CD8-positive, alpha-beta memory T cell (primary cell): ENCODE measurements around the gene TCF4. TPM values are rescaled to one million over a fixed set of nuclear protein-coding genes. Genes with fewer than 3 reads are reported as not detected.

Source experiments
- CTCF ChIA-PET: fragments of 350-600 bp; sonication (Branson Sonifier 250); formaldehyde crosslinking; loops from one replicate; lab custom pipeline; 2021; ENCODE audit warnings: antibody characterized with exemption; lab: Charles Lee
- POLR2A ChIA-PET: fragments of 350-600 bp; sonication (Branson Sonifier 250); formaldehyde crosslinking; loops from one replicate; lab custom pipeline; 2021; ENCODE audit warnings: antibody characterized with exemption; lab: Charles Lee
- DNase-seq, 5 donors: peaks; one replicate each; pipeline versions ENCODE4 v3.0.0 to v3.0.0-alpha.2; 2020 to 2022; ENCODE audit warnings: mixed read lengths in 1 of 5
- H3K27ac ChIP-seq: one replicate; pipeline ENCODE4 v1.7.0; 2013; ENCODE audit warnings: low read depth, mild to moderate bottlenecking, low read length, moderate library complexity
- H3K27me3 ChIP-seq: 2 replicates; pipeline ENCODE4 v1.7.0; 2013; ENCODE audit warnings: low read length, mild to moderate bottlenecking; ENCODE audit not compliant: insufficient read depth, poor library complexity, severe bottlenecking
- H3K36me3 ChIP-seq: 2 replicates; pipeline ENCODE4 v1.7.0; 2013; ENCODE audit warnings: mild to moderate bottlenecking, low read length, moderate library complexity; ENCODE audit not compliant: insufficient read depth
- H3K4me1 ChIP-seq: 2 replicates; pipeline ENCODE4 v1.7.0; 2013; ENCODE audit warnings: mild to moderate bottlenecking, low read length, moderate library complexity; ENCODE audit not compliant: insufficient read depth
- H3K4me3 ChIP-seq: 2 replicates; pipeline ENCODE4 v1.7.0; 2013; ENCODE audit warnings: mild to moderate bottlenecking, low read length
- H3K9me3 ChIP-seq: 2 replicates; pipeline ENCODE4 v1.7.0; 2013; ENCODE audit warnings: mild to moderate bottlenecking, low read length
- H3K27ac Mint-ChIP-seq, 8 donors: one replicate each; pipeline ENCODE4 v1.8.0; 2020 to 2021; ENCODE audit warnings: mixed read lengths in 8 of 8, mild to moderate bottlenecking in 6 of 8, inconsistent platforms in 3 of 8, moderate library complexity in 3 of 8
- H3K27me3 Mint-ChIP-seq, 2 donors: one replicate each; pipeline ENCODE4 v1.8.0; 2020 to 2021; ENCODE audit warnings: mixed read lengths in 2 of 2, mild to moderate bottlenecking in 1 of 2, moderate library complexity in 1 of 2
- H3K36me3 Mint-ChIP-seq, 3 donors: one replicate each; pipeline ENCODE4 v1.8.0; 2020 to 2021; ENCODE audit warnings: mixed read lengths in 3 of 3, inconsistent platforms in 1 of 3, mild to moderate bottlenecking in 1 of 3
- H3K4me1 Mint-ChIP-seq, 3 donors: one replicate each; pipeline ENCODE4 v1.8.0; 2020 to 2021; ENCODE audit warnings: mixed read lengths in 3 of 3, inconsistent platforms in 1 of 3, mild to moderate bottlenecking in 1 of 3
- H3K4me3 Mint-ChIP-seq, 7 donors: one replicate each; pipeline ENCODE4 v1.8.0; 2020 to 2021; ENCODE audit warnings: mixed read lengths in 7 of 7, mild to moderate bottlenecking in 6 of 7, moderate library complexity in 4 of 7, inconsistent platforms in 2 of 7
- H3K9me3 Mint-ChIP-seq, 5 donors: one replicate each; pipeline ENCODE4 v1.8.0; 2020 to 2022; ENCODE audit warnings: mixed read lengths in 5 of 5, mild to moderate bottlenecking in 3 of 5, moderate library complexity in 2 of 5, inconsistent platforms in 1 of 5
- polyA plus RNA-seq: library from polyadenylated mRNA; unstranded; fragments of 300-500 nt; fragmentation: Illumina TruSeq; gene quantifications from one replicate; pipeline ENCODE4 v1.2.3, GENCODE V29; 2021
- total RNA-seq, 2 experiments: library from RNA; stranded (reverse); gene quantifications; one replicate each; pipeline ENCODE4 v1.2.3, GENCODE V29; 2021

The TCF4 gene
- total and polyA plus RNA-seq, 3 experiments from 2014 or later = 0.18 to 0.62 (median 0.47) TPM

DNA sequence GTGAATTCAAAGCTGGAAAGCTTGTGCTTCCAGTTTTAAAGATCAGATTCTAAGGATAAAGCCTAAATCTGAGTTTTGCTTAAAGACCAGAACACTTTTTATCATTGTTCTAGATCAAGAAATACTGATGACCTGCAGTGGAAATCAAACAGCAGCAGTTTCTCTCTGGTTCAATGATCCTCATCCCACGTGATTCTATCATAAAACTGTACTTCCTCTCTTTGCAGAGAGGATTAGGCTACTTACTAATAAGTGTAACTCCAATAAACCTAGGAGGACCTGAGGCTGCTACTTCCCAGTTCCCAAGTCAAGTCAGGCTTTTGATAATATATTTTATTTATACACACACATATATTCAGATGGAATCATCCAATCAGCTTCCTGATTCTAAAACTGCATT is 81.9 kb downstream of the TCF4 start:
- H3K36me3 Mint-ChIP-seq = no peaks in the 10 kb centered on the region
- H3K27ac ChIP-seq = no peak overlapping the region
- H3K4me1 ChIP-seq = no peaks in the 10 kb centered on the region
- no peaks in the 10 kb centered on the region for H3K4me1 Mint-ChIP-seq
- DNase-seq = no peak
- no peaks in the 10 kb centered on the region for H3K27me3 ChIP-seq
- peak overlapping the region in 1 of 8 donors; percentile 44 for H3K27ac Mint-ChIP-seq
- H3K4me3 ChIP-seq = no peak overlapping the region
- no peaks in the 10 kb centered on the region for H3K27me3 Mint-ChIP-seq
- no peaks in the 10 kb centered on the region for H3K9me3 ChIP-seq
- CTCF ChIA-PET = no interaction called here
- POLR2A ChIA-PET = no interaction called here
- peaks cover 0 to 7% (median 0%) of the 10 kb centered on the region in 5 donors for H3K9me3 Mint-ChIP-seq
- H3K36me3 ChIP-seq = no peaks in the 10 kb centered on the region
- no peak overlapping the region for H3K4me3 Mint-ChIP-seq

DNA sequence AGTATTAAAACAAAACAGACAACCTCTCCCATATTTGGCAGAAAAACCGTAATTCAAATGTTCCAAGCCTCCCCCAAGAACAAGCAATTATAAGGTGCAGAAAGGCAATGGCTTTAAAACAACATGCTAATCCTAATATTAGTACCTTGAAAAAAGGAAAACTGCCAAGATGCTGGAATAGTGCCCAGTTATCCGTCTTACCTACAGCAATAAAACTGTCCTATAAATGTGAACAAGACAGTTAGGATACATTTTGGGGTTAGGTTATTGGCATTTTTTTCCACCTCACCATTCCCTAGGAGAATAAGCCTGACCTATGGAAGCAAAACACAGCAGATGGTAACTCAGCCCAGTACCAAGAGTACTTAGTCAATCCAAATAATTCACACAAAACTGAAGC is 83.2 kb downstream of the TCF4 start:
- POLR2A ChIA-PET = no interaction called here
- CTCF ChIA-PET = no interaction called here
- no peaks in the 10 kb centered on the region for H3K27me3 ChIP-seq

DNA sequence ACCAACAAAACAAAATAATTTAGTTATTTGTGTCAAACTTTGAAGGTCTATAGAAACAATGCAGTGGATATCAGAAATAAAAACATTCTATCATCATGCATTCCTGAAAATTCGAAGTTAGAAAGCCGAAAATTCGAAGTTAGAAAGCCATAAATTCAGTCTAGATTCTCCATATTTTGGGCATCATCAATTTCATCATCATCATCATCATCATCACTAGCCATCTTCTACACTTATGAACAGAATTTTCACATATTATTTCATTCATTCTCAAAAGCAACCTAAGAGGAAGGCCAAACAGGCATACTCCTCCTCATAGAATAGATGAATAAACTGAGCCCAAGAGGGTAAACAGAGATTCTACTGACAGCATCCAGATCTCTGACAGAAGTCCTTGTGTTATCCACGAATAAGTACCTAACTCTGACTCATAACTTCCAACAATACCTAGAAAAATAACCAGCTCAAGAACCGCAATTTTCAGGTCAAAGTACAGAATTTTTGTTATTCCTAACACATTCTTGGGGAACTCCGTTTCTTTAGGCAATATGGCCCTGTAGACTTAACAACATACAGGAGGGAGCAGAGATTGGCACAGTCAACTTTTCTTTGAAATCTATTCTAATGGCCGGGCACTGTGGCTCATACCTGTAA is 84.7 kb downstream of the TCF4 start:
- Mint-ChIP-seq H3K4me1 (no peaks in the 10 kb centered on the region), H3K27ac (no peak overlapping the region), H3K9me3 (peaks cover 0 to 5% (median 0%) of the 10 kb centered on the region in 5 donors), H3K36me3 (no peaks in the 10 kb centered on the region), H3K4me3 (no peak overlapping the region), H3K27me3 (no peaks in the 10 kb centered on the region)
- ChIA-PET CTCF (no interaction called here), POLR2A (no interaction called here)
- Histone ChIP-seq H3K4me3 (no peak overlapping the region), H3K36me3 (no peaks in the 10 kb centered on the region), H3K9me3 (no peaks in the 10 kb centered on the region), H3K4me1 (no peaks in the 10 kb centered on the region), H3K27ac (no peak overlapping the region), H3K27me3 (no peaks in the 10 kb centered on the region)
- DNase-seq = no peak

More for the DNA sequence above, 83.2 kb downstream of the TCF4 start:
- no peak for DNase-seq
- Mint-ChIP-seq H3K4me1 (no peaks in the 10 kb centered on the region), H3K9me3 (peaks cover 0 to 5% (median 0%) of the 10 kb centered on the region in 5 donors), H3K36me3 (no peaks in the 10 kb centered on the region), H3K4me3 (no peak overlapping the region), H3K27ac (no peak overlapping the region), H3K27me3 (no peaks in the 10 kb centered on the region)
- Histone ChIP-seq H3K4me3 (no peak overlapping the region), H3K36me3 (no peaks in the 10 kb centered on the region), H3K4me1 (no peaks in the 10 kb centered on the region), H3K9me3 (no peaks in the 10 kb centered on the region), H3K27ac (no peak overlapping the region)

DNA sequence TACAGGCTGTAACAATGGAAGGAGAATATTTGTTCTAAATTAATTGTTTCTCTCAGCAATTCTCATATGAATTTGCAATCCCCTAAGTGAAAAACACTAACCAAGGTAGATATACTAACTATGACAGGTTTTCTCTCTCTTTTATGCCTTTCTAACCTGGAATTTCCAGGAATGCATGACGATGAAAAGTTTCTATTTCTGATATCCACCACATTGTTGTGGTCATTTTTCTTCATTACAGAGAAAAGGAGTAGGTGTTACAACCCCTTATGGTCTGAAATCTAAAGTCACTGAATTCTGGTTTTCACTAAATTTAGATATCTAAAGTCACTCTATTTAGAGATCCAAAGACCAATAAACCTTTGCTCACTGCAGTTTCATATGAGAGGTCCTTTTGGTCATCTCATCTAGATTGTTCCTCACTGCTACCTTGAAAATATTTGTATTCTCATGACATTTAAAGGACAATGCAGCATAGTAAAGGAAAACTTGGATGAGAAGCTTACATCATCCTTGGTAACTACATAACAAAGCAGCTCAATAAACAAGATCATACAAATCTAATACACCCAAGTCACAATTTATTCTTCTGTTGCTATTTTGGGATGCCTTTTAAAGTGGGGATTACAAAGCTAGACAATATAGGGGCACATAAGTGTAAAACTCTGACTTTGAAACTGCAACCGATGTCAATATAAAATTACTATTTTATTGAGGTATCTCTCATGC is 85.8 kb downstream of the TCF4 start:
- no peaks in the 10 kb centered on the region for H3K36me3 ChIP-seq
- H3K4me1 Mint-ChIP-seq = no peaks in the 10 kb centered on the region
- H3K4me1 ChIP-seq = no peaks in the 10 kb centered on the region
- H3K4me3 ChIP-seq = no peak overlapping the region
- no peaks in the 10 kb centered on the region for H3K9me3 ChIP-seq
- DNase-seq = no peak
- no peak overlapping the region for H3K27ac ChIP-seq
- POLR2A ChIA-PET = no interaction called here
- H3K36me3 Mint-ChIP-seq = no peaks in the 10 kb centered on the region
- H3K9me3 Mint-ChIP-seq = peaks cover 0 to 5% (median 0%) of the 10 kb centered on the region in 5 donors
- H3K27me3 ChIP-seq = no peaks in the 10 kb centered on the region
- H3K27ac Mint-ChIP-seq = no peak overlapping the region
- CTCF ChIA-PET = no interaction called here
- no peak overlapping the region for H3K4me3 Mint-ChIP-seq
- H3K27me3 Mint-ChIP-seq = no peaks in the 10 kb centered on the region

DNA sequence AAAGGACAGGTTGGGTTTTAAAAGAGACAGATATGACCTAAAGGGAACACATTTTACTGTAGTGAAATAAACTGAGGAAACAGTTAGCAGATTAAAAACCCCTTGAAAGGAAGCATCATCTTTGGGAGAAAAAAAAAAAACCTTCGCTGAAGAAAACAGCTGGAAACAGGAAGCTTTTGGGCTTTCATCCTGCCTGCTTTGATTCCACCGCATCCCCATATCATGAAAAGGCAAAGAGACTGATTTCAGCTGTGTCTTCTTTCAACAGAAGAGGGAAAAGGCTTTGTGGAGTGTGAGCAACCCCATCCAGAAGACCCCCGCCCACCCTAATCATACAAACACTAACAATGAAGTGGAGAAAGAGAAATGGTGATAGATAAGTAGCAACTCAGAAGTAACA is 86.4 kb downstream of the TCF4 start:
- POLR2A ChIA-PET = no interaction called here
- CTCF ChIA-PET = no interaction called here

DNA sequence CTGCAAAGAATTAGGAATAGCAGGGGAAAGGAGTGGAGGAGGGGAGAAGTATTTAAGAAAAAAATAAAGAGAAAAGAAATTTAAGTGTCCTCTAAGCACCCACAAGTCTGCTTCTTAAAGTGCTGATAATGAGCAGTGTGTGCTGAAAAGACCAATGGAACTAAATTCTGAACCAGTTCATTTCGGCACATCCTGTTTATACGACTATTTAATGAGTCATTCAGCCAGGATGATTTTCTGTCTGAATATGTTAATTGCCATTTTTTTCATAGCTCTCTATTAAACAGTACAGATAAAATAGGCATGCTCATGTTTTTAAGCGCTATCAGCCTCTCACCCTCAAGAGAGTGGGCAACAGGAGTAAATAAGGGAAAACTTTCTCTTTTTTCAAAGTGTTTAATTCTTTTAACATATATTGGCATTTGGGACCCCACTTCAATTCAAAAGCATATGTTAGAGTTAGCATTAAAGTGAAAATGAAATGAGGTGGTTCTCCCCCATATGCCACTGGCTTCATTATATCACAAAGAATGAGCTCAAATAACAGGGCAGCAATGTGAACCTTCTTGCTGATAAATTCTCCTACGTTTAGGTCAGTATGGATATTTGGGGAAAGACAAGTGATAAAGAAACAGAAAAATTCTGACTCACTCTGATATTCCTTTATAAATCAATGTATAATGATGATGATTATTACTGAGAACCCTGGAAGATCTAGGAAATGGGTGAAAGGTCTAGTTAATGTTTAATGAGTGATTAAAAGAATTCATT is 87.5 kb downstream of the TCF4 start:
- Mint-ChIP-seq H3K36me3 (no peaks in the 10 kb centered on the region), H3K27me3 (no peaks in the 10 kb centered on the region), H3K4me1 (no peaks in the 10 kb centered on the region), H3K27ac (no peak overlapping the region), H3K4me3 (no peak overlapping the region), H3K9me3 (peaks cover 0 to 5% (median 0%) of the 10 kb centered on the region in 5 donors)
- Histone ChIP-seq H3K36me3 (no peaks in the 10 kb centered on the region), H3K27ac (no peak overlapping the region), H3K4me1 (no peaks in the 10 kb centered on the region), H3K4me3 (no peak overlapping the region), H3K27me3 (no peaks in the 10 kb centered on the region), H3K9me3 (no peaks in the 10 kb centered on the region)
- DNase-seq = no peak
- ChIA-PET CTCF (no interaction called here), POLR2A (no interaction called here)

More for the DNA sequence above, 86.4 kb downstream of the TCF4 start:
- H3K36me3 ChIP-seq = no peaks in the 10 kb centered on the region
- H3K27ac ChIP-seq = no peak overlapping the region
- Mint-ChIP-seq H3K27me3 (no peaks in the 10 kb centered on the region), H3K9me3 (peaks cover 0 to 5% (median 0%) of the 10 kb centered on the region in 5 donors), H3K4me3 (no peak overlapping the region), H3K36me3 (no peaks in the 10 kb centered on the region), H3K4me1 (no peaks in the 10 kb centered on the region), H3K27ac (no peak overlapping the region)
- H3K4me3 ChIP-seq = no peak overlapping the region
- no peak for DNase-seq
- no peaks in the 10 kb centered on the region for H3K4me1 ChIP-seq
- H3K9me3 ChIP-seq = no peaks in the 10 kb centered on the region
- no peaks in the 10 kb centered on the region for H3K27me3 ChIP-seq

DNA sequence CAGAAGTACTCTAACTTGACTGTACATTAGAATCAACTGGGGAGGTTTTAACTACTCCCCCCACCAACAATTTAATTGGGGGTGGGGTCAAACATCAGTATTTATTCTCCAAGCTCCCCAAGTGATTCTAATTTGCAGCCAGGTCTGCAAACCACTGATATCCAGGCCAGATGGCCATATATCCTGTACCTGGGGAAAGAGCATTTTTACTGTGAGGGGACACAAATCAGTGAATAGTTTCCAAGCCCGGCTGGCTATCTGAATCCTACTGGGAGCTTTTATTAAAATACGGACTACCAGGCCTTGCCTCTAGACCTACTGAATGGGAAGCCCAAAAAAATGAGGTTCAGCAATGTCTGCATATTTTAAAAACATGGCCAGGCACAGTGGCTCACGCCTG is 88.5 kb downstream of the TCF4 start:
- no peak for DNase-seq
- Mint-ChIP-seq H3K4me1 (no peaks in the 10 kb centered on the region), H3K9me3 (peaks cover 0 to 5% (median 0%) of the 10 kb centered on the region in 5 donors), H3K27me3 (peaks cover 0 to 1% of the 10 kb centered on the region in 2 donors), H3K36me3 (no peaks in the 10 kb centered on the region), H3K27ac (no peak overlapping the region), H3K4me3 (no peak overlapping the region)
- no peaks in the 10 kb centered on the region for H3K27me3 ChIP-seq
- H3K36me3 ChIP-seq = no peaks in the 10 kb centered on the region
- no peak overlapping the region for H3K27ac ChIP-seq
- ChIA-PET POLR2A (no interaction called here), CTCF (no interaction called here)
- no peaks in the 10 kb centered on the region for H3K9me3 ChIP-seq
- H3K4me3 ChIP-seq = no peak overlapping the region
- H3K4me1 ChIP-seq = no peaks in the 10 kb centered on the region

DNA sequence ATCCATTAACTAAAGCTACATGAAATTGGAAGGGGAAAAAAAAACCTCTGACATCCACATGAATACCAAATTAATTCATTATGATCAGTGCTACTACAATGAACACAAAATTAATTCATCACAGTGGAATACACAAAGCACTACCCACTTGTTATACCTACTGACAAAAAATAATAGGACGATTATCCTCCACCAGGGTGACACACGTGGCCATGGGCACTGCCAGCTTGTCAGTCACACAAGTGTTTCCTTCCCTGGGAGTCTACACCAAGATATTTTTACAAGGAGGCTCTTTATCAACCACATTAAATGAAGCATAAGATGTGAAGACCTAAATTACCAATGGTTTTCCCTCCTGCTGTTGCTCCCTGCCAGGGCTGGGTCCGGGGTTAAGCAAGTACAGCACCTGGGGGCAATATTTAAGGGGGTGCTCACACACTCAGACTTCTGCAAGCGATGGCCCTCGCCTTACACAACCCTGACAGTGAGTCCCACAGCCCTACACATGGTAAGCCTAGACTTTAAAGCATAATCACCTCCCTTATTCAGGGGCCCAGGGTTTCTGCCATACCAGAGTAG is 90.1 kb downstream of the TCF4 start:
- no peaks in the 10 kb centered on the region for H3K4me1 Mint-ChIP-seq
- H3K4me1 ChIP-seq = no peaks in the 10 kb centered on the region
- H3K9me3 ChIP-seq = no peaks in the 10 kb centered on the region
- H3K27me3 Mint-ChIP-seq = peaks cover 0 to 1% of the 10 kb centered on the region in 2 donors
- no peaks in the 10 kb centered on the region for H3K36me3 Mint-ChIP-seq
- H3K9me3 Mint-ChIP-seq = peaks cover 0 to 2% (median 0%) of the 10 kb centered on the region in 5 donors
- DNase-seq = no peak
- H3K36me3 ChIP-seq = no peaks in the 10 kb centered on the region
- ChIA-PET POLR2A (no interaction called here), CTCF (no interaction called here)
- H3K27ac Mint-ChIP-seq = no peak overlapping the region
- no peak overlapping the region for H3K4me3 ChIP-seq
- H3K27ac ChIP-seq = no peak overlapping the region
- H3K27me3 ChIP-seq = peaks cover under 1% of the 10 kb centered on the region
- H3K4me3 Mint-ChIP-seq = no peak overlapping the region
